Measurements from ENCODE around the gene ZNF740.
A peak's percentile ranks its signal among the peaks of the same experiment; 100 is the strongest.
"Not testable (repeated sequence)": the region's sequence is repeated elsewhere in the genome, so short reads cannot be mapped to it uniquely, and the experiment has no call there.

ZNF740 gene

GRCh38 chr12:53196486-53196885 is 16.0 kb downstream of the ZNF740 start:
- no peak for DNase-seq

GRCh38 chr12:53197011-53197640 is 16.6 kb downstream of the ZNF740 start:
- DNase-seq = no peak

GRCh38 chr12:53198486-53199110 is 18.1 kb downstream of the ZNF740 start:
- no peak for DNase-seq

GRCh38 chr12:53199700-53200099 is 19.2 kb downstream of the ZNF740 start:
- no peak for DNase-seq

- no peak for DNase-seq
Observed at GRCh38 chr12:53200107-53200457, 19.6 kb downstream of the ZNF740 start.

GRCh38 chr12:53200458-53201176 is 20.1 kb downstream of the ZNF740 start:
- no peak for DNase-seq

GRCh38 chr12:53201177-53201541 is 20.6 kb downstream of the ZNF740 start:
- no peak for DNase-seq

GRCh38 chr12:53201639-53202038 is 21.1 kb downstream of the ZNF740 start:
- DNase-seq = no peak

GRCh38 chr12:53202316-53202715 is 21.8 kb downstream of the ZNF740 start:
- not testable (repeated sequence) for DNase-seq

GRCh38 chr12:53204351-53204750 is 23.8 kb downstream of the ZNF740 start:
- no peak for DNase-seq

GRCh38 chr12:53205747-53206419 is 25.4 kb downstream of the ZNF740 start:
- no peak for DNase-seq

GRCh38 chr12:53207042-53207441 is 26.5 kb downstream of the ZNF740 start, which contains the start of gene ITGB7:
Gene ITGB7, minus strand, starts transcription at chr12:53207251. Its CDS starts 6,808 bp downstream, at chr12:53200443.
- DNase-seq = no peak

- DNase-seq = no peak
Observed at GRCh38 chr12:53208435-53208834, 27.9 kb downstream of the ZNF740 start.

- no peak for DNase-seq
Observed at GRCh38 chr12:53208877-53209463, 28.4 kb downstream of the ZNF740 start.

GRCh38 chr12:53210843-53211242 is 30.3 kb downstream of the ZNF740 start:
- DNase-seq = no peak

GRCh38 chr12:53211476-53212381 is 31.2 kb downstream of the ZNF740 start:
- DNase-seq = no peak

- DNase-seq = no peak
Observed at GRCh38 chr12:53212931-53213330, 32.4 kb downstream of the ZNF740 start.

GRCh38 chr12:53213348-53213747 is 32.8 kb downstream of the ZNF740 start:
- peak; percentile 14 for DNase-seq

- no peak for DNase-seq
Observed at GRCh38 chr12:53214221-53214620, 33.7 kb downstream of the ZNF740 start.

GRCh38 chr12:53214687-53215455 is 34.3 kb downstream of the ZNF740 start:
- no peak for DNase-seq

GRCh38 chr12:53215497-53215896 is 35.0 kb downstream of the ZNF740 start:
- DNase-seq = no peak
